ENCODE data around the gene GAA.

Gene GAA

GRCh38 chr17:80116276-80116920, 15.0 kb downstream of the GAA start:
- no peak for TF ChIP-seq SIN3A (IDR thresholded peaks at IDR 0.05; ENCODE audit: borderline replicate concordance, insufficient read depth, low read length)

GRCh38 chr17:80116921-80117380, 15.6 kb downstream of the GAA start:
- TF ChIP-seq FOXP2 (optimal IDR thresholded peaks at IDR 0.05; ENCODE audit: borderline replicate concordance, extremely low read depth, extremely low read length, insufficient read depth) = no peak
- no peak for TF ChIP-seq POLR2AphosphoS5 (IDR thresholded peaks at IDR 0.05; ENCODE audit: low read depth, low read length)
- TF ChIP-seq SIN3A (IDR thresholded peaks at IDR 0.05; ENCODE audit: borderline replicate concordance, insufficient read depth, low read length) = no peak
- no peak for TF ChIP-seq TAF1 (IDR thresholded peaks at IDR 0.05; ENCODE audit: borderline replicate concordance, insufficient read depth, low read length)
- no peak for TF ChIP-seq REST (IDR thresholded peaks at IDR 0.05; ENCODE audit: insufficient read depth in 1 of 2, low read depth in 2 of 2, low read length in 2 of 2)

GRCh38 chr17:80117491-80118401, 16.4 kb downstream of the GAA start:
- TF ChIP-seq TAF1 (IDR thresholded peaks at IDR 0.05; ENCODE audit: borderline replicate concordance, insufficient read depth, low read length) (no peak), SIN3A (IDR thresholded peaks at IDR 0.05; ENCODE audit: borderline replicate concordance, insufficient read depth, low read length) (no peak), POLR2AphosphoS5 (IDR thresholded peaks at IDR 0.05; ENCODE audit: low read depth, low read length) (no peak), FOXP2 (optimal IDR thresholded peaks at IDR 0.05; ENCODE audit: borderline replicate concordance, extremely low read depth, extremely low read length, insufficient read depth) (no peak)

- TF ChIP-seq FOXP2 (optimal IDR thresholded peaks at IDR 0.05; ENCODE audit: borderline replicate concordance, extremely low read depth, extremely low read length, insufficient read depth) = no peak
- TF ChIP-seq POLR2AphosphoS5 (IDR thresholded peaks at IDR 0.05; ENCODE audit: low read depth, low read length) = no peak
- no peak for TF ChIP-seq REST (IDR thresholded peaks at IDR 0.05; ENCODE audit: insufficient read depth in 1 of 2, low read depth in 2 of 2, low read length in 2 of 2)
- TF ChIP-seq TAF1 (IDR thresholded peaks at IDR 0.05; ENCODE audit: borderline replicate concordance, insufficient read depth, low read length) = no peak
- no peak for TF ChIP-seq SIN3A (IDR thresholded peaks at IDR 0.05; ENCODE audit: borderline replicate concordance, insufficient read depth, low read length)
These were observed 17.4 kb downstream of the GAA start for GRCh38 chr17:80118601-80119270.

GRCh38 chr17:80119271-80119791, 17.9 kb downstream of the GAA start:
- no peak for TF ChIP-seq REST (IDR thresholded peaks at IDR 0.05; ENCODE audit: insufficient read depth in 1 of 2, low read depth in 2 of 2, low read length in 2 of 2)
- no peak for TF ChIP-seq TAF1 (IDR thresholded peaks at IDR 0.05; ENCODE audit: borderline replicate concordance, insufficient read depth, low read length)
- TF ChIP-seq POLR2AphosphoS5 (IDR thresholded peaks at IDR 0.05; ENCODE audit: low read depth, low read length) = no peak
- no peak for TF ChIP-seq SIN3A (IDR thresholded peaks at IDR 0.05; ENCODE audit: borderline replicate concordance, insufficient read depth, low read length)
- TF ChIP-seq FOXP2 (optimal IDR thresholded peaks at IDR 0.05; ENCODE audit: borderline replicate concordance, extremely low read depth, extremely low read length, insufficient read depth) = no peak
